HG03442 (cell line): ENCODE results near the gene OSBPL6.
"Not testable (repeated sequence)": the region's sequence is repeated elsewhere in the genome, so short reads cannot be mapped to it uniquely, and the experiment has no call there.

Experiments used
- ATAC-seq: cut with Tn5 transposase; IDR thresholded peaks from one replicate; pipeline ENCODE4 v1.9.1; 2021; ENCODE audit warnings: mild to moderate bottlenecking, moderate library complexity; ENCODE audit not compliant: unreplicated experiment

The OSBPL6 gene

DNA sequence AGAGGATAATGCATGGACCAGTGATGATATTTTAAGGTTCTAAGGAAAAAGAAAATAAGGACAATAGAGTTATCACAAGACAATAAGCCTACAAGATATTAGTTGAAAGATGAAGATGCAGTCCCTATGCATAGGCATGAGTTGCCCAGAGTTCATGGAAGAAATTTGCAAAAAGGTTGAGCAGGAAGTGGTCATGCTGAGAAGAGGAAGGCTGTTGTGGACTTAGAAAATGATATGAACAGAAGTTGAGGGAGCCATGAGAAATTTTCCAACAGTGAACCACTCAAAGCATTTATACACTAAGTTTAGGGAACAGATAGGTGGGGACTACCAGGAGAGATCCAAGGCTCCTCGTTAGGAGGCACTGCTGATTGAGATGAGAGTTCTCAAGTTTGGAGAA lies 3.5 kb downstream of the OSBPL6 start:
- ATAC-seq = no peak

DNA sequence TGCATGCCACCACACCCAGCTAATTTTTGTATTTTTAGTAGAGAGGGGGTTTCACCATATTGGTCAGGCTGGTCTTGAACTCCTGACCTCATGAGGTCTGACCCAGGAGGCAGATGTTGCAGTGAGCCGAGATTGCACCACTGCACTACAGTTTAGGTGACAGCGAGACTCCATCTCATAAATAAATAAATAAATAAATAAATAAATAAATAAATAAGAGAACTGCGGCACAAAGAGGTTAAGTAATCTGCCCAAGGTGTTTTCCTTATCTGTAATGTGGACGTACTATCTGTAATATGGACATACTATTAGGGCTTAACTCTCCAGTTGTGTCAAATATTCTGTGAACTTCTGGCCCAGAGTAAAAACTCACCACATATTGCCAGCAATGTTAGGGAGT lies 4.1 kb downstream of the OSBPL6 start:
- not testable (repeated sequence) for ATAC-seq

DNA sequence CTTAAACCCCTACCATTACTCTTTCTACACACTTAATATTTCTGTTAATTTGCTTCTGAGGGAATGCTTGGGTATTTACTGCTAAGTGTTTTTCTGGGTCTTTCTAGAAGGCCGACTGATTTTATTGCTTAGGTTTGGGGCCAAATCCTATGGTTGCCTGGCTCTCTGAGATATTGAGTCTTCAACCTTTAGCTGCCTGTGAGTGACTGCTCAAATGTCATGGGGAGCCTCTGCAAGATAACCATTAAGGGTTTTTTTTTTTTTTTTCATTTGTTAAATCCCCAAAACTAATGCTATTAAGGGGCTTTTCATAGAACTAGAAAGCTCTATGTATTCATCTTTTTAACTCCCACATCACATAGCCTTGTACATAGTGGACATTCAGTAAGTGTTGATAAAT lies 5.0 kb downstream of the OSBPL6 start:
- no peak for ATAC-seq

DNA sequence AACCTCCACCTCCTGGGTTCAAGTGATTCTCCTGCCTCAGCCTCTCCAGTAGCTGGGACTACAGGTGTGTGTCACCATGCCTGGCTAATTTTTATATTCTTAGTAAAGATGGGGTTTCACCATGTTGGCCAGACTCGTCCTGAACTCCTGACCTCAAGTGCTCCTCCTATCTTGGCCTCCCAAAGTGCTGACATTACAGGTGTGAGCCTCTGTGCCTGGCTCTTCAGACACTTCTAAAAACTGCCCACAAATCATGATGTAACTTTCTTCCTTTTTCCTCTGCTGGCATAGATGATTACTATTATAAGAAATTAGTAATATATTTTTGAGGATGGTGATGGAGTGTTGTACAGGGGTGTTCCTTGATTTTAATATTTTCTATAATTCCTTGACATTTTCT lies 6.0 kb downstream of the OSBPL6 start:
- ATAC-seq = no peak

DNA sequence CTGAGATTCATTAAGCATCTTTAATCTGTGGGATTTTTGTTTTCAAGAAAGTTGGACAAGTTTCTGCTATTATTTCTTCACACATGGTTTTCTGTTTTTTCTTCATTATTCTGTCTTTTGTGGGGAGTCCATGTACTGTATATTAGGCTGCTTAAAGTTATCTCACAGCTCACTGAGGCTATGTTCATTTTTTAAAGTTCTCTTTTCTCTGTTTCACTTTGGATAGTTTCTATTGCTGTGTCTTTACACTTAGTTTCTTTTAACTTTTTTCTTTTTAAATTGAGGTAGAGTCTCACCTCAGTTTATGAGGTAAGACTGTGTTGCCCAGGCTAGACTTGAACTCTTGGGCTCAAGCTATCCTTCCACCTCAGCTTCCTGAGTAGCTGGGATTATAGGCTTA lies 8.6 kb downstream of the OSBPL6 start:
- ATAC-seq = no peak

DNA sequence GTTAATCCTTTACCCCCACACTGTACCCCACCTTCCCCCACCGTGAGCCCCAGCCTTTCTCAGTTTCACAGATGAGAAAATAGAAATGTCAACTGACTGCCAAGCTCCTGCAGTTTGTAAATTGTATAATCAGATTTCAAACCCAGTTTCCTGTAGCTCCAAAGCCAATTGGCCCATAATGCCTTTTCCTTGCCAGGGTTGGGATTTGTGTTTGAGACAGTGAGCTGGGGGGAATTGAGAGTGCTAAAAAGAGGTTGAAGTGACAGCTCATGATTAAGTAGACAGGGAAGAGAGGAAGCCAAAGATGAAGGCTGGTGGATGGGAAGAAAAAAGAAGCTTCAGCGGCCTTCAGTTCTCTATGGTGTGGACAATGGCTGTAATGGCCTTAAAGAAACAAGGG lies 10.7 kb downstream of the OSBPL6 start:
- no peak for ATAC-seq

DNA sequence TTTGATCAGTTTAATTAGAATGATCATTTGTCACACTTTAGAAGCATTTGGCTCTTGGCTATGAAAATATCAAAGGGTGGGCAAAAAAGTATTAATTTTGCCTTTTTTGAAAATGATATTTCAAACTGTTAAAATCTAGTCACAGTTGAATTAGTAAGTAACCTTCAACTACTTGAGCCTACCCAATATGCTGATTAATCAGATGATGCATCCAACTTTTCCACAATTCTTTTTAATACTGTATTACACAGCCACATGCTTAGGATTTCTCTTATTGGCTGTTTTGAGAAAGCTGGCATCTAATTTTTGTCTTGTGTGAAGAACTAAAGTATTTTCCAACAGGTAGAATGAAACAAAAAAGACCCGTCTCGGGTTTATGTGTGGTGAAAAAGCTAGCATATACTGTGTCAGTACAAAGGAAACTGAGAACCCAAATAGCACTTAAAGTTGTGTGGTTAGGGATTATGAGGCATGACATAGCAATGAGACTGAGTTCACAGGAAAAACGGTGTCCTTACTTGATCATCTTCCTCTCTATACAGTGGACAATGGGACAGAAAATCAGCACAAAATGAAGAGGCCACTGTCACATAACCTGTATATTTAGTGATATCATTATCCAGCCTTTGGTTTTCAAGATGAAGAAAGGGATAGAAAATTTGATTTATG lies 11.7 kb downstream of the OSBPL6 start:
- ATAC-seq = no peak

DNA sequence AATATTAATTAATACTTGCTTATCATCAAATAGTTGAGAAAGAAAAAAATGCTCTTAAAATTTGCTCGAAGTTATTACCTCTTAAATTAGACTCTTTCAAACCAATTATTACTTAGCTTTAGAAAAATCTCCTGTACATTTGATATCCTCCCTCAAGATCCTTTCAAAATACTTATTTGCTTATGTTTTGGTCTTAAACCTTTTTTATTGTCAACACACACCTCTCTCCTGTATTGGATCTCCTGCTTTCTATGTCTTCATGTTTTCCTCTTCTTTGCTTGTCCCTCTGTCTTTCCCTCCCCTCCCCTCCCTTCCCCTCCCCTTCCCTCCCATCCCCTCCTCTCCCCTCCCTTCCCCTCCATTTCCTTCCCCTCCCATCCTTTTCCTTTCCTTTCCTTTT lies 14.0 kb downstream of the OSBPL6 start:
- ATAC-seq = no peak

DNA sequence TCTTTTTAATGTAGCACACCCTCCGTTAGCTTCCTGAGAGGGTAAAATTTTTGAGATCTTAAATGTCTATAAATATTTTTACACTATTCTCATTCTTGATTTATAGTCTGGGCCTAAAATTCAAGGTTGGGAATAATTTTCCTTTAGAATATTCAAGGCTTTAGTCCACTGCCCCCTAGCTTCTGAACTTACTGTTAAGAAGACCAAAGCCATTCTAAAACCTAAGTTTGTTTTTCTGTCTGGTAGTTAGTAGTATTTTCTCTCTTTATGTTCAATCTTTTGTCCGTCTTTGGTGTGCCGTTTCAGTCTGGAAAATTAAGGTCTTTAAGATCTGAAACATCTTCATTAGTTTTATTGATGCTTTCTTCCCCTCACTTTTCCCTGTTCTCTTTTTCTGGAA lies 14.5 kb downstream of the OSBPL6 start:
- no peak for ATAC-seq

DNA sequence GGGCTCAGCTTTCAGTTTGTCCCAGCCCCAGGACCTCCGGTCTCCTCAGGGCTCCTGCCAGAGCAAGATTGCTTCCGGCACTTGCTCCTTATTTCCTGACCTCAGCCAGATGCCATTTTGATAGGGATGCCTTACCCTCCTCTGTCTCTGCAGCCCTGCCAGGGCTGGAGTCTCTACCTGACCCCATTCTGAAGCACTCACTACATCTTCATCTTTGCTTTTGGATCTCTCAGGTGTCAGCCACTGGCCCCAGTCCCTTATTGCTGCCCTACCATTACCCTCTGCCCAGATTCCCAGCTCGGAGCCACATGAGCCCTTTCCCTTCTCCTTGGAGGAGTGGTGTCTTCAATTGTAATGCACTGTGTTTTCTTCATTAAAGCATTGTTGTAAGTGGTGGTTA lies 17.1 kb downstream of the OSBPL6 start:
- no peak for ATAC-seq

DNA sequence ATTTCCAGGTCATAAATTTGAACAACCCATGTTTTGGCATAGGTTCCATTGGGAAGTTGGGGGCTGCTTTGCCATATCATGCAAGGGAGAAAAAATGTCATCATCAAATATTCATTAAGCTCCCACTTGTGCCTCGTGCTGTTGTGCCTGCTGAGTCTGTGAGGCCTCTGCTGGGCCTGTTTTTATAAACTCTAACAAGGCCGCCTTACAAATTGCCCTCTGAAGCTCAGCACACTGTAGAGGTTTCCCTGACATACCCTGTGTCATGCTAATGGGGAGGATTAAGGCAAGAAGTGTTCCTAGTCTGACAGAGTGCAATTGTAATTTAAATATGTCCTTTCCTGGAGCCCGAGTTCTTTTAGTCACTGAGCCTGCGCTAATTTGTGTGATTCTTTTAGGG lies 17.6 kb downstream of the OSBPL6 start:
- ATAC-seq = no peak

DNA sequence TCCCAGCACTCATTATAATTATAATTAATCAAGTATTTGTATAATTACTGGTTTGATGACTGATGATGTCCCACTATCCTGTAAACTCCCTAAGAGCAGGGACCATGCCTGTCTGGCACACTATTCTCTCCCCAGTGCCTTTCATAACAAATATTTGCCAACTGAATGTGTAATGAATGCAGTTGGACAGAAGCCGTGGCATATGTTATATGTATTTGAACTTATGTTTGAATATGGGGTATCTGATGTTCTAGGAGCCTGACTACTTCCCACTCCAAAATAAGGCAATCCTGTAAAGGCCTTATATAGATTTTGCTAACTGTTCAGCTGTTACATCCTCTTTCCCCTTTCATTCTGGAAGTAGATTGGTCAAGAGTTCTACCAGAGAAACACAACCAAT lies 19.7 kb downstream of the OSBPL6 start:
- no peak for ATAC-seq

DNA sequence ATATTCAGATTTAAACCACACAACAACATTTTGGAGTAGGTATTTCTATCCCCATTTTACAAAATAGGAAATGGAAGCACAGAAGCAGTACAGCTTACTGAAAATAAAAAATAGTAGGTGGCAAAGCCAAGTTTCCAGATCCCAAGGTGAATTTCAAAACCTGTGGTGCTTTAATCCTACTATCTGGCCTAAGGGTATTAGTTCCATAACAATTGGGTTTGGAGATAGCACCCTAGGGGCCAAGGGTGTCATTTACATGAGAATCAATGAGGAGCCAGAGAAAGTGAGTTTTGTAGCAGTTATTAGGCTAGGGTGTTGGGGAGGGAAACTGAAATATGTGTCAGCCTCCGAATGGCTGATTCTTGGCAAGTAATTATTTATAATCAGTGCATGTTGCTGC lies 24.9 kb downstream of the OSBPL6 start:
- ATAC-seq = no peak

DNA sequence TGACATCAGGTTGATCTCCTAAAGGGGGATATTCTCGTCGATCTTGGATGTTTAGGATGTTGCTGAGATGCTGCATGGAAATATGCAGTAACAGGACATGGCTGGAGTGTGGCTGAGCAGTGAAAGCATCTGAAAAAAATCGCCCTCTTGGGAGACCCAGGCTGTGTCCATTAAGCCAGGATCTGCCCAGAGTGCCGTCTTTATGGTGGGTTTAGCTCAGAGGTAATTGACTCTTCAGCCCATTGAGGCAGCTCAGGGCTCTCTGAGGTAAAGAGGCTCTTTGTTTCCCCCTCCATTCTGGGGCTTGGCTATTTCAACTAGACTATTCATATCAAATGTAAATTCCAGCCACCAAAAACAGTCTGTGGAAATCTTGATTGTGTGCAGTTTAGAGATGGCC lies 26.5 kb downstream of the OSBPL6 start:
- ATAC-seq = no peak

DNA sequence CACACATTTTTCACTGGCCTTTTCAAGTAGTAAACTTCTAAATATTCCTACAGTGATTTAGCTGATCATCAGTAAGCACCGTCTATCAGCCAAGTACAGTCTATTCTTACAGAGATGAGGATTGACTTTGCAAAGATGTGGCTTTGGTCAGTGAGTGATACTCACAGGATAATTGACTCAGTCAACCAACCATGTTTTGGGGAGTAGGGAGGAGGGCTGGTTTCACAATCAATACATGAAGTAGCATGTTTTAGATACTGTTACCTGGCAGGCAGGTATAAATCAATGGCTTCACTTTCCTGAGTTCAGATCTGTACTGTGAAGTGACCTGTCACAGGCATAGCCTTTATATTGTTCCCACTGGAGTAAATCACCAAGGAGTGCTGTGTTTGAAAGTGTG lies 27.2 kb downstream of the OSBPL6 start:
- ATAC-seq = no peak

DNA sequence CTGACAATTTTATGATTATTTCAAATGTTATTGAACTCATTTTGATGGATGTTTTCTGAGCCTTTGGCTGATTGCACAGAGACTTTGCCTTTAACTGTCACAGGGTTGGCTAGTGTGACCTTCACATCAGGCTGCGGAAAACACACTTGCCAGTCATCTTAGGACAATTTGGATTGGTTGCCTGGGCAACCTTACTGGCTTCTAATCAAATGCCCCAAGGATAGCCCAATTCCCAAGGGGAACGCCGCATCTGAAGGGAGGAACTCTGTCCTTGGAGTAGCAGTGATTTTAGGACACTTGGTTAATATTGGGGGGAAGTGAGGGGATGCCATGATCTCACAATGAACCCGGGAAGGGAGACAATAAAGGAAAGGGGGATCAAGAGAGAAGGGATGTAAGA lies 29.5 kb downstream of the OSBPL6 start:
- no peak for ATAC-seq

DNA sequence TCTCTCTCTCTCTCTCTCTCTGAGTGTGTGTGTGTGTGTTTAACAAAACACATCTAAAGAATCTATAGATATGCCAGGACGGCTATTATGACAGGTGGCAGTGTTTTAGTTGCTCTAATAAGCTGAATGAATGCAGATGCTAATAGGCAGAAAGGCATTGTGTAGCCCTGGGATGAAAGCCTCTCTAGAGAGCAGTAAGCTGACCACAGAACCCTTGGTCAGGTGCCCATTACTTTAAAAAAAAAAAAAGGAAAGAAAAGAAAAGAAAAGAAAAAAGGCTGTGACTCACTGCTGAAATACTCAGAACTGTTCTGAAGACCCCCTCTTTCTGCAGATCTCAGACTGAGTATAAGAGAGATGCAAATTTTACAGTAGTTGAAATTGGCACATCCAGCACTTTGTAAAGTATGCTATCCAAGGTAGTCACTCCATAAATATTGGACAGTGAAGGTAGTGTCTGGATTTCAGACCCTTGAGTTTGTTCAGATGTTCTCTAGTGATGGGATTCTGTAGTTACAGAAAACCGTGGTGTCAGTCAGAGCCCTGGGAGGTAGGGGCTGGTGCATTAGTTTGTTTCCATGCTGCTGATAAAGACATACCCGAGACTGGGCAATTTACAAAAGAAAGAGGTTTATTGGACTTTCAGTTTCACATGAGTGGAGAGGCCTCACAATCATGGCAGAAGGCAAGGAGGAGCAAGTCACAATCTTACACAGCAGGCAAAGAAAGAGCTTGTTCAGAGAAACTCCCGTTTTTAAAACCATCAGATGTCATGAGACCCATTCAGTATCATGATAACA lies 30.9 kb downstream of the OSBPL6 start:
- no peak for ATAC-seq

DNA sequence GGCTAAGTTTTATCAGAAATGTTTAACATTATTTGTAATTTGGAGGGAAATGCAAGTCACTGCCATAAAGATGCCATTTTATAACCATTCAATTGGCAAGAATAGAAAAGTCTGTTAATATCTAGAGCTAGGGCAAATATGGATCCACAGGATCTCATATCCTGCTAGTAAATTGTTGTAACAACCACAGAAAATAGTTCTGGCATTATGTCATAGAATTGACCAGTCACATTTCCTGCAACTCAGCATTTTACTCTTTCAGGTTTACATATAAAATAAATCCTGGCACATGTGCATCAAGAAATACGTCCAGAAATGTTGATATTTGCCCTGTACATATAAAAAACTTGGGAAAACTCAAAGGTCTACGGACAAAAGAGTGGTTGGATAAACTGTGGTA lies 32.9 kb downstream of the OSBPL6 start:
- no peak for ATAC-seq

DNA sequence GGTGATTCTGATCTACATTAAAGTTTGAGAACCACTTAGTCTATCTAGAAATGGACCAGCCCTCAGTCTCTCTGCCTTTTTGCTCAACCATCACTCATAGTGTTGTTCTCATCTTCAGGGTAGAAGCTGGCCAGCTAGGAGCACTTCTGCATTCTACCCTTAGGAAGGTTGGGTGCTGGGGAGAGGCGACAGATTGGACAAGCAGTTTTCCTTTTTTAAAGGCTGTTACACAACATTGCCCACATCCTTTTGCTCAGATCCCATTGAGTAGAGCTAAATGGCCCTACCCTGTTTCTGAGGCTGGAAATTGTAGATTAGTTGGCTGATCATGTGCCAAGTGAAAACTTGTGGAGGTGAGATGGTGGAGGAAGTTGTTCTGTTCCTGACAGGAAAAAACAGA lies 35.6 kb downstream of the OSBPL6 start:
- ATAC-seq = no peak

DNA sequence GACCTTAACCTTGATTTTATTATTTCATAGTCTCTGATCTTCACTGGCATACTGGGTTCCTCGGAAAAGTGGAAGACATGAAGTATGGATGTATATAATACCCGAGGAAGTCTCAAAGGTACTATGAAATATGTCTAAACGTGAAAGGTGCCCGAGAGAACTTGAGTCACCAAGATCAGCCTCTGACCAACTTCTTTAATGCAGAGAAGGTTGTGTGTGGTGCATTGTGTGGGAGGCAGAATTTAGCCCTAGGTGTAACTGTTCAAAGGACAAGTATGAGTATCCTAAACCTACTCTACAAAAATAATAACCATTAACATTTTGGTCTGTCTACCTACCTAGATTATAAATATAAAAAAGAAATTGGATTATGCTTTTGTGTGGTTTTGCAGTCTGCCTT lies 36.1 kb downstream of the OSBPL6 start:
- ATAC-seq = no peak

DNA sequence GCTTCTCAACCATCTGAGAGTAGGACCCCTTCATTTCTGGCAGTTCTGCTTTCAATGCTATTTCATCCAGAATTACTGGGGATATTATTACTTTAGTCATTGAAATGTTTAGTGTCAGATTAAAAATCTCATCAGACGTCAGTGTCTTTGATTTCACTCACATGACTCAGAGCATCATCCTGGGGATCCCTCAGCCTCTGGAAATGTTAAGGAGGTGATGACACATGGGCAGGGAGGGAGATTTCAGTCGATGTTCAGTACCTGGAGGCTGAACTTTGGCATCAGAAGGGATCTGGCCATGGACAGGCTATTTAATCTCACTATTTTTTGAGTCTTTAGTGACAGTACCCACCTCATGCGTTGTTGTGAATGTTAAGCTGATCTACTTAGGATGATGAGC lies 39.1 kb downstream of the OSBPL6 start:
- no peak for ATAC-seq

DNA sequence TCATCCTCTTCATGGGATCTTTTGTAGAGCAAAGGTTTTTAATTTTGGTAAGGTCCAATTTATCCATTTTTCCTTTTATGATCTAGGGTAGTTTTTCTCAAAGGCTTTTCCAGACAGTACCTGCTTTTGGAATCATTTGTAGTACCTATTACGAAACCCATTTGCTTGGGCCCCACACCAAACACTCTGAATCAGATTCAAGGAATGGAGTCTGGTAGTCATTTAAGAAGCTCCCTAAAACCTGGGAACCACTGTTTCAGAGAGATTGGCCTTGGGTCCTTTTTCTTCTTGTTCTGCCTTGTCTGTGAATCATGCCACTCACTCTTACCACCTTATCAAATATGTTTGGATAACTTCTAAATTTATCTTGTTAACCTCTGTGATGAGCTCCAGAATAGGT lies 40.3 kb downstream of the OSBPL6 start:
- no peak for ATAC-seq
